ENCODE results near the gene SPDYC.
"Not testable (repeated sequence)": the region's sequence is repeated elsewhere in the genome, so short reads cannot be mapped to it uniquely, and the experiment has no call there.

SPDYC gene

DNA sequence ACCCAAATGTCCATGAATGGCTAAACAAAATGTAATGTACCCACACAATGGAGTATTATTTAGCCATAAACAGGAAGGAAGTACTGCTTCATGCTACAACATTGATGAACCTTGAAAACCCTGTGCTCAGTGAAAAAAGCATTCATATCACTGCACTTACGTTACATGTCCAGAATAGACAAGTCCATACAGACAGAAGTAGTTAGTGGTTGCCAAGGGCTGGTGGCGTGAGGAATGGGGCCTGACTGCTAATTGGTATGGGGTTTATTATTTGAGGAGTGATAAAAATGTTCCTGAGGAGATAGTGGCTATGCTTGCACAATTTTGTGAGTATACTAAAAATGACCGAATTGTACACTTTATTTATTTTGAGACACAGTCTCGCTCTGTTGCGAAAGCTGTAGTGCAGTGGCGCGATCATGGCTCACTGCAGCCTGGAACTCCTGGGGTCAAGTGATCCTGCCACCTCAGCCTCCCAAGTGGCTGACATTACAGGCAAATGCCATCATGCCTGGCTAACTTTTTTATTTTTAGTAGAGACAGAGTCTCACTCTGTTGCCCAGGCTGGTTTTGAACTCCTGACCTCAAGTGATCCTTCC lies 28.0 kb upstream of the SPDYC start:
- in situ Hi-C loops (cut with HindIII; ENCODE audit: low pct_unique_long_range_greater_than_20kb, low sequenced_read_pairs): no loop called here
- no peak for DNase-seq (ENCODE audit: low read depth in 1 of 2, low spot score in 1 of 2)
- TF ChIP-seq JUND (IDR thresholded peaks at IDR 0.05; ENCODE audit: low read depth): no peak

DNA sequence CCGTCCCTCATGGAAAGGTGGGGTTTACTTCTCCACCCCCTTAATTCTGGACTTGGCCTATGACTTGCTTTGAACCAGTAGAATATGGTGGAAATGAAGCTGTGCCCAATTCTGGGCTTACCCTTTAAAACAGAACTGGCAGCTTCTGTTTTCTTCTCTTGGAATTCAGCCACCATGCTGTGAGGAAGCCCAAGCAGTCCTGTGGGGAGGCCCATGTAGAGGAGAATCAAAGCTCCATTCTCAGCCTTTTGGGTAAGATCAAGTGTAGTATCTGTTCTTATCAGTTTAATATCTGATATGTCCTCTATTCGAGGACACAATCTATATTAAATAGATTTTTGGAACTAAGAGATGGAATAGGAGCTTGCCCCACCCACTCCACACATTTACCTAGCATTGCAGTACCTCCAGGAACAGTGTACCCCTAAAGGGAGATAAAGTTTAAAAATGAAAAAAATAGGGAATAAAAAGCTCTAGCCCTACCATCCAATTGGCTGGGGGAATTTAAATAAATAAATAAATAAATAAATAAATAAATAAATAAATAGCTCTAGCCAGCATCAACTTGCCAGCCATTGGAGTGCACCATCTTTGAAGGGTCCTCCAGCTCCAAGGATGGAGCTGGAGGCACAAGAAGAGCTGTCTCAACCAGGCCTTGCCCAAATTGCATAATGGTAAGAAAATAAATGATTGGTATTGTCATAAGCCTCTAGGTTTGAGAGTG lies 22.5 kb upstream of the SPDYC start:
- TF ChIP-seq JUND (IDR thresholded peaks at IDR 0.05; ENCODE audit: low read depth): no peak
- no peak for DNase-seq (ENCODE audit: low read depth in 1 of 2, low spot score in 1 of 2)
- in situ Hi-C loops (cut with HindIII; ENCODE audit: low pct_unique_long_range_greater_than_20kb, low sequenced_read_pairs): no loop called here

- in situ Hi-C loops (cut with HindIII; ENCODE audit: low pct_unique_long_range_greater_than_20kb, low sequenced_read_pairs): no loop called here
- no peak for TF ChIP-seq JUND (IDR thresholded peaks at IDR 0.05; ENCODE audit: low read depth)
These were observed 21.4 kb upstream of the SPDYC start for GRCh38 chr11:65148657-65149056.

DNA sequence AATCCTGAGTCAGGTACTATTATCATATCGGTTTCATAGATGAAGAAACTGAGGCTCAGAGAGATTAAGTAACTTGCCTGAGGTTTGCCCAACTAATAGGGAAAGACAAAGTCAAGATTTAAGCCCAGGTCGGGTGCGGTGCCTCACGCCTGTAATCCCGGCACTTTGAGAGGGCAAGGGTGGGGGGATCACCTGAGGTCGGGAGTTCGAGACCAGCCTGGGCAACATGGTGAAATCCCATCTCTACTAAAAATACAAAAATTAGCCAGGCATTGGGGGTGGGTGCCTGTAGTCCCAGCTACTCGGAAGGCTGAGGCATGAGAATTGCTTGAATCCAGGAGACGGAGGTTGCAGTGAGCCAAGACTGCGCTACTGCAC lies 19.9 kb upstream of the SPDYC start:
- DNase-seq (ENCODE audit: low read depth in 1 of 2, low spot score in 1 of 2); in situ Hi-C loops (cut with HindIII; ENCODE audit: low pct_unique_long_range_greater_than_20kb, low sequenced_read_pairs): not testable (repeated sequence)

More at GRCh38 chr11:65148657-65149056, 21.4 kb upstream of the SPDYC start:
- no peak for DNase-seq (ENCODE audit: low read depth in 1 of 2, low spot score in 1 of 2)

DNA sequence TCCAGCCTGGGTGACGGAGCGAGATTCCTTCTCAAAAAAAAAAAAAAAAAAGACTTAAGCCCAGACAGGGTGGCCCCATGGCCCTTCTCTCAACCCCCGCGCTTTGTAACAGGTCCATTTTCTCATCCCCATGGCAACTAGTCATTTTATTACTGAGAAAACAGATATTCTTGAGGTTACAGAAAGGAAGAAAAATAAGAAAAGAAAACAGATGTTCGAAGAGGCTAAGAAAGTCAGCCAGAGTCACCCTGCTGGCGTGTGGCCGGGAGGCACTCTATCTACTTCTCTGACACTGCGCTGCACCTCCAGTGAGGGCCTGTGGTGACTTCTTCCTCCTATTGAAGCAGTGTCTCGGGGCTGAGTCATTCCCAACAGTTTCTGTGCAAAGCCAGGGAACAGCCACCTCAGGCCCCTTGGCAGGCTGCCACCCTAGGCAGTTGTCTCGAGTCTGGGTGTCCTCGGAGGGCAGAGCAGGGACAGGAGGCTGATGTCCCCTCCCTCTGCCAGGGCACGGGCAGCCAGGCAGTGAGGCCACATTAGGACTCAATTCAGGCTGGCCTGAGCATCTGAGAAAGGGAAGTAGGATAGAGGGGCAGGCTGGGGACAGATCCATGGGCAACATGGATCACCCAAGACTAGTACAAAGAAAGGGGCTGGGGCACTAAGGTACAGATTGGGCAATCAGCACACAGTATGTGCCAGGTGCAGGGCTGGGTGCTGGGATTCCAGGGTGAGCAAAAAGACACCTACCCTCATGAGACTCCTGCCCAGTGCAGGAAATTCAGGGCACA lies 19.3 kb upstream of the SPDYC start:
- in situ Hi-C loops (cut with HindIII; ENCODE audit: low pct_unique_long_range_greater_than_20kb, low sequenced_read_pairs): no loop called here
- peak; percentile 28 to 83 for DNase-seq (ENCODE audit: low read depth in 1 of 2, low spot score in 1 of 2)
- TF ChIP-seq JUND (IDR thresholded peaks at IDR 0.05; ENCODE audit: low read depth): no peak

DNA sequence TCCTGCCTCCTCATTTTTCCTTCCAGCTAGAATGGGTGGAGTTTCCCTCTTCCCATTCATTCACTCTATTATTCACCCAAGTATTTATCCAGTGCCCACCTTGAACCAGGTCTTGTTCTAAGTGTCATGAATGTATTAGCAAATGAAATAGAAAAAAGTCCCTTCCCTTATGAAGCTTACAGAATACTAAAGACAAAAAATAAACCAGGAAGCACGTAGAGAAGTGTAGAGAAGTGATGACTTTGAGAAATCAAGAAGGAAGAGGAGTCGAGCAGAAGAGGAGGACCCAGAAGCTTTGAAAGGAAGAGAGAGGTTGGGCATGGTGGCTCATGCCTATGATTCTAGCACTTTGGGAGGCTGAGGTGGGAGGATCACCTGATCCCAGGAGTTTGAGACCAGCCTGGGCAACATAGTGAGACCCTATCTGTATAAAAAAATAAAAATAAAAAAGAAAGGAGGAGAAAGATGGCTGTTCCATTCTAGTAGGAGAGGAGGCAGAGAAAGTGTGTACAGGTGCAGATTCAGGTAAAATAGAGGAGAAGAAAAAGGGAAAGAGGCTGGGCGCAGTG lies 18.6 kb upstream of the SPDYC start:
- no peak for DNase-seq (ENCODE audit: low read depth in 1 of 2, low spot score in 1 of 2)
- TF ChIP-seq JUND (IDR thresholded peaks at IDR 0.05; ENCODE audit: low read depth): no peak
- in situ Hi-C loops (cut with HindIII; ENCODE audit: low pct_unique_long_range_greater_than_20kb, low sequenced_read_pairs): no loop called here

GRCh38 chr11:65152122-65152521 lies 17.9 kb upstream of the SPDYC start:
- no peak for TF ChIP-seq JUND (IDR thresholded peaks at IDR 0.05; ENCODE audit: low read depth)
- in situ Hi-C loops (cut with HindIII; ENCODE audit: low pct_unique_long_range_greater_than_20kb, low sequenced_read_pairs): no loop called here
- DNase-seq (ENCODE audit: low read depth in 1 of 2, low spot score in 1 of 2): no peak

DNA sequence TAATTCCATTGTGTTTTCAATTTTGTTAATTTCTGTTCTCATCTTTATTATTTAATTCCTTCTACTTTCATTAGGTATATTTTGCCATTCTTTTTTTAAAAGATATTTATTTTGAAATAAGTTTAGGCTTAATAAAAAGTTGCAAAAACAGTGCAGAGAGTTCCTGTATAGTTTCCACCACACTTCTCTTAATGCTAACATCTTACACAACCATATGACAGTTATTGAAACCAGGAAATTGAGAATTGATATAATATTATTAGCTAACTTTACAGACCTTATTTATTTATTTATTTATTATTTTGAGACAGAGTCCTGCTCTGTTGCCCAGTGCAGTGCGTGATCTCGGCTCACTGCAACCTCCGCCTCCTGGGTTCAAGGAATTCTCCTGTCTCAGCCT lies 13.8 kb upstream of the SPDYC start:
- no peak for TF ChIP-seq JUND (IDR thresholded peaks at IDR 0.05; ENCODE audit: low read depth)
- no peak for DNase-seq (ENCODE audit: low read depth in 1 of 2, low spot score in 1 of 2)
- in situ Hi-C loops (cut with HindIII; ENCODE audit: low pct_unique_long_range_greater_than_20kb, low sequenced_read_pairs): no loop called here

GRCh38 chr11:65156926-65157325 lies 13.1 kb upstream of the SPDYC start:
- TF ChIP-seq JUND (IDR thresholded peaks at IDR 0.05; ENCODE audit: low read depth): no peak
- DNase-seq (ENCODE audit: low read depth in 1 of 2, low spot score in 1 of 2): no peak
- in situ Hi-C loops (cut with HindIII; ENCODE audit: low pct_unique_long_range_greater_than_20kb, low sequenced_read_pairs): no loop called here

DNA sequence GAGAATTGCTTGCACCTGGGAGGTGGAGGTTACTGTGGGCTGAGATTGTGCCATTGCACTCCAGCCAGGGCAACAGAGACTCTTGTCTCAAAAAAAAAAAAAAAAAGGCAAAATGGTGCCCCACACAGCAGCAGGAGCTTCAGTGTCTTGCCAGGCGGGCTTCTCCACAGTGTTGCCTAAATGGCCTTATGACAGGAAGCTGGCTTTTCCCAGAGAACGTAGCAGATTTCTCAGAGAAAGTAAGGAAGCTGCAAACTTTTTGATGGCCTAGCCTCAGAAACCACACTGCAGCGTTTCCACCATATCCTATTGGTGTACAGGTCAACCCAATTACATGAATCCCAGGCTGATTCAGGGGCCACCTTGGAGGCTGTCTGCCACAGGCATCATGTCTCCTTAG lies 12.7 kb upstream of the SPDYC start:
- DNase-seq (ENCODE audit: low read depth in 1 of 2, low spot score in 1 of 2): no peak
- no peak for TF ChIP-seq JUND (IDR thresholded peaks at IDR 0.05; ENCODE audit: low read depth)
- in situ Hi-C loops (cut with HindIII; ENCODE audit: low pct_unique_long_range_greater_than_20kb, low sequenced_read_pairs): no loop called here

GRCh38 chr11:65159012-65159411 lies 11.0 kb upstream of the SPDYC start:
- in situ Hi-C loops (cut with HindIII; ENCODE audit: low pct_unique_long_range_greater_than_20kb, low sequenced_read_pairs): no loop called here
- no peak for DNase-seq (ENCODE audit: low read depth in 1 of 2, low spot score in 1 of 2)
- TF ChIP-seq JUND (IDR thresholded peaks at IDR 0.05; ENCODE audit: low read depth): no peak

GRCh38 chr11:65160643-65161042 lies 9.4 kb upstream of the SPDYC start:
- no peak for TF ChIP-seq JUND (IDR thresholded peaks at IDR 0.05; ENCODE audit: low read depth)
- DNase-seq (ENCODE audit: low read depth in 1 of 2, low spot score in 1 of 2): no peak
- in situ Hi-C loops (cut with HindIII; ENCODE audit: low pct_unique_long_range_greater_than_20kb, low sequenced_read_pairs): no loop called here

- TF ChIP-seq JUND (IDR thresholded peaks at IDR 0.05; ENCODE audit: low read depth): no peak
- no peak for DNase-seq (ENCODE audit: low read depth in 1 of 2, low spot score in 1 of 2)
- in situ Hi-C loops (cut with HindIII; ENCODE audit: low pct_unique_long_range_greater_than_20kb, low sequenced_read_pairs): no loop called here
These were observed 6.3 kb upstream of the SPDYC start for GRCh38 chr11:65163684-65164083.
